ENCODE data around the gene ARCN1.

Gene ARCN1

DNA sequence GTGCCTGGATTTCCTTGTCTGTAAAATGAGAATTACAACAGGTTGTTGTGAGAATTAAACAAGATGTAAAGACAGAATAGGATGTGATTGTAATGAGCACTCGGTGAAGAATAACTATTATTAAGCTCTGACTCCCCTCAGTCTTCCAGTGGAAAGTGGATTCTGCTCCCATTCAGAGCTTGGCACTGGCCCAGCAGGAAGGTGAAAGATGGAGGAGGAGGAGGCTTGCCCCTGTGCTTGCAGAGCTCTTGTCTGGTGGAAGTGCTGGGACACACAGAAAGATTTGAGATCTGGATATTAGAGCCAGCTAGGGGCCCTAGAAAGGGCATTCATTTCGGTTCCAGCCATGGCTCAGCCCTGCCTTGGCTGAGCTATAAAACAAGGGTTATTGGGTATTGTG is 63.4 kb downstream of the ARCN1 start:
- DNase-seq (ENCODE audit: low read depth in 2 of 2, low spot score in 1 of 2) = no peak

DNA sequence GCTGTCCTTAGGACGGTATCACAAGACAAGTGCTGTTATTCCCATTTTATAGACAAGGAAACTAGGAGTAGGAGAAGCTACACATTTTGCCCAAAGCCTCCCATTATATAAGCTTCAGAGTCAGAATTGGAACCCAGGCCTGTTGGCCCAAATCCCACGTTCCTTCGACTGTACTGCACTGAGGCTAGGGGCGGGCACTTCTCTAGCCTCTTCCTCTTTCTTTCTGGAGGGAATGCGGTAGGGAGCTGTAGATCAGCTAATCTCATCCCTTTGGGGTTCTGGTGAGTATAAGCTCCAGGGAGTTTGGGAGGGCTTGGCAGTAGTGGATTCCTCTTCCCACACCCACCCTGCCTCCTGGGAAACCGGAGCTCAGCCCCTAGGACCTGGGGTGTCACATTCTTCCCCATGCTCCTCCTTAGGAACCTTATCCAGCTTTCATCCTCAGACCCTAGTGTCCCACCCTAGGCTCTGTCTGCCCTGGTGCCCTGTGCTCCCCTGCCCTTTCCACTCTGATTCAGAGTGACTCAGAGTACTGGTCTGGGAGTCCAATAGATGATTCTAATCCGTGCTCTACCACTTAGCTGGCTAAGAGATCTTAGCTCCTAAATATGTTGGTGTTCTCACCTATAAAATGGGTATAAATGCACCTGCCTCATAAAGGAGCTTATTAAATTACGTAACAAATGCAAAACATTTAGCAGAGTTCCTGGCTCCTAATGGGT is 64.5 kb downstream of the ARCN1 start:
- no peak for DNase-seq (ENCODE audit: low read depth in 2 of 2, low spot score in 1 of 2)

DNA sequence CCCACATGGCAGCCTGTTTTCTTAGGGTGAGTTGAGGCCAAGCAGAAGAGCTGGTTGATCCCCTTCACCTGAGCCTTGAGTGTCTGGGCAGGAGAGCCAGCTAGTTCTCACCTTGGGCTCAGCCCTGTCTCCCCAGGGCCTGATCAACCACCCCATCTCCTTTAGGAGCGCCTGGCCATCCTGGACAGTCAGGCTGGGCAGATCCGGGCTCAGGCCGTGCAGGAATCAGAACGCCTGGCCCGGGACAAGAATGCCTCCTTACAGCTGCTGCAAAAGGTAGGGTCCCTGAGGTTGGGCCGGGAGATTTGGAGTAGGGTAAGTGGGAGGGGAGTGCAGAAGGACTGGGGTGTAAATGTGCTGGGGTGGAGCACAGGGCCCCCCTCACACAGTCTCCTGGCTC is 66.5 kb downstream of the ARCN1 start:
- no peak for DNase-seq (ENCODE audit: low read depth in 2 of 2, low spot score in 1 of 2)

DNA sequence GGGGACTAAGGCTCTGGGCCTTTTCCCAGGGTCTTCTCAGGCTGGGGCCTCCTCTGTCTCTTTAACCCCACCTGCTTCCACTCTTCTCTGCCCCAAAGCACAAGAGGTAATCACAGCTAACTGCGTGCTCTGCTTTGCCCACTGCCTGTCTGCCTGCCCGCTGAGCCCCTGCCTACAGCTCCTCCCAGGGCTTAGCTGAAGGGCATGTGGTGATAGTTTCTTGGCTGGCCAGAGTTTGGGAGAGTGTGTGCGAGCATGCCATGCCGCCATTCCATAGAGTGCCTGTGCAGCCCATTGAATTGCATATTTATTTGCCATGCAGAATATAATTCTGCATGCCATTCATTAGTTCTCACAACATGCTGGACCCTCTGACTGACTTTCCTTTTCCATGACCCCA is 67.7 kb downstream of the ARCN1 start:
- DNase-seq (ENCODE audit: low read depth in 2 of 2, low spot score in 1 of 2) = no peak

DNA sequence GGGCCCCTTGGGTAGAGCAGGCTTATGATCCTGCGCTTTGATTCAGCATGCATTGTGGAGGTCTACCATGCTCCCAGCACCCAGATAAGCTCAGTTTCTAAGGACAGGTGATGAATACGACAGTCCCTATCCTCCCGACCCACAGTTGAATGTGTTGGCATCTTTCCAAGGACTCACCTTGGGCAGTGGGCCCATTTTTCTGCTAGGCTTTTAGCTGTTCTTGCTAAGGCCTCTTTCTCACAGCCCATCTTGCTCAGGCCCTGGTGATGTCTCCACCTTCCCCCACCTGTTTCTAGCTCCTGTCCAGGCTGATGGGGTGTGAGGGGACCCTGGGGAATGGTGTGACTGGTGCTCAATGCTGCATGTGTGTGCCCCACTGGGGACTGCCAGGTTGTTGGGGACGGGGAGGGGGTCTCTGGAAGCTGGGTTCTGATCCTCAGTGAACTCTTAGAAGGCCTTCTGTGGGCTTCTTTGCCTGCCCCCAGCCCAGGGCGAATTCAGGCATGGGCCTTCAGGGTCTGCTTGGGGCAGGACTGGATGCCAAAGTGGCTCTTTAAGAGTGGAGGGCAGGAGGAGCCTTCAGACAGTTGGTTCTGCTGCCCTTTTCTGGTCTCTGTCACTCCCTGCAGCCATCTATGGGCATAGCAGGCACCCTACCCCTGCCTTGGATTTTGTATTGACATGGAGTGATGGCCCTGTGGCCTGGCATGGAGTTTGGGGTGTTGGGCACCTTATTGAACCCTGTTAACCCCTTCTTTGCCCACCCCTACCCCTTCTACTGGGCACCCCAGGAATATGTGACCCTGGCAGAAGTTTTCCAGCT is 68.3 kb downstream of the ARCN1 start:
- DNase-seq (ENCODE audit: low read depth in 2 of 2, low spot score in 1 of 2) = no peak

DNA sequence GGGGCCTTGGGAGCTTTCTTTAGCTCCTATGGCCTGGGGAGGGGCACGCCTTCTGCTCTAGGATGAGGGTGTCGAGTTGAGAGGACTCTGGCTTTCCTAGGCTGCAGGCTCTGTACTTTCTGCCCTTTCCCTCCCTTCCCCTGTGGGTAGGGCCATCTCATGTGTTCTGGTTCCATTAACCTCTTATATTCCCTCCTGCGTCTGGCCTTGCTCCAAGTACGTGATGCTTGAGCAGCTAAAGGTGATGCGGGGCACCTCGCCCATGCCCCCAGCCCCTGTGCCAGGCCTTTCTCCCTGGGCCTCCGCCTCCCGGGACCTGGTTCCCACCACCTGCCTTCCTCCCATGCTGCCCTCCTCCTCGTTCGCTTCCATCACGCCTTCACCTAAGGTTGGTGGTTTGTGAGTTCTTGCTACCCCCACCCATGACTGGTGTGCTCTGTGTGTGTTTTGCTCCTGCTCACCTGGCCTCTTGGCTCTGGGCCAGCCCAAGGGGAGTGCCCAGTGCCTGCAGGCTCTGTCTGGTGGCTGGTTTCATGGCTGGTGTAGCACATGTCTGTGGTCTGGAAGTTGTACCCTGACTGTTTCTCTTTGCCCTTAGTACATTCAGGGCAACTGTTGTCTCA is 69.3 kb downstream of the ARCN1 start:
- DNase-seq (ENCODE audit: low read depth in 2 of 2, low spot score in 1 of 2) = no peak

DNA sequence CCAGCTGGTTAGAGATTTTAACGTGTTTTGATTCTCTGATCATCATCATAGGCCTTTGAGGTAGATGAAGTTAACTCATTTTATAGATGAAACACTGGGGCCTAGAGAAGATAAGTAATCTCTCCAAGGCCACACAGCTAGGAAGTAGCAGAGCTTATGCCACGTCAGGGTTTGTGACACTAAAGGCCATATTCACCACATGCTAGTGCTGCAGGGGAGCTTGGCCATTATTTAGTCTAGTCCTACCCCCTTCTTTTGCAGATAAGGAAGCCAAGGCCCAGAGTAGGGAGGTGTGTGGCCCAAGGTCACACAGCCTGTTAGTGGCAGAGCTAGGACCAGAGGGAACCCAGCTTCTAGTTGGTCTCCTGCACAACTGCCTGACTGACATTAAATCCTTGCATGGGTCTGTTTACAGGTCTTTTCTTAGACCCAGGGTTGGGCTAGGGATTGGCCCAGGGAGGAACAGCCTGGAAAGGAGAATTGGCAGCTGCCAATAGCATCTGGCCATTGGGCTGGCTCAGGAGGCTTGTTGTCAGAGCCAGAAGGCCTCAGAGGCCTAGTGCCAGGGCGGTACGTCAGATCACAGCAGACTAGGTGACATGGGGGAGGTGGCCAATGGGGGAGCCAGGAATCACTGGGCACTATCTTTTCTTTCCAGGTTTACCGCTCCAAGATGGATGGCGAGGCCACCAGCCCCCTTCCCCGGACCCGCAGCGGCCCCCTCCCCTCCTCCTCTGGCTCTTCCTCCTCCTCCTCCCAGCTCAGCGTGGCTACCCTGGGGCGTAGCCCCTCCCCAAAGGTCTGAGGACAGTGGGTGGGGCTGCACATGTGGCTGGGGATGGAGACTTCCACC is 71.2 kb downstream of the ARCN1 start:
- DNase-seq (ENCODE audit: low read depth in 2 of 2, low spot score in 1 of 2) = no peak

DNA sequence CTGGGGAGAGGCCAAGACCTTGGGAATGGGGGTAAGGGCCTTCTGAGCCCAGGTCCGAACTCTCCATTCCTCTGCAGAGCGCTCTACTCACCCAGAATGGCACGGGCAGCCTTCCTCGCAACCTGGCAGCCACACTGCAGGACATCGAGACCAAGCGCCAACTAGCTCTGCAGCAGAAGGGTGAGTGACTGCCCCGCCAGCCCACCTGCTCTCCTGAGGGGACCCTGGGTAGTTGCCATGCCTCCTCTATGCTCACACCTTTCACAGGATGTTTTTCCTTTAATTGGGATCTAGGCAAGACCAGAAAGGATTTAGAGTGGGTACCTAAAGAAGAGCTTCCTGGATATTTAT is 71.8 kb downstream of the ARCN1 start:
- no peak for DNase-seq (ENCODE audit: low read depth in 2 of 2, low spot score in 1 of 2)

DNA sequence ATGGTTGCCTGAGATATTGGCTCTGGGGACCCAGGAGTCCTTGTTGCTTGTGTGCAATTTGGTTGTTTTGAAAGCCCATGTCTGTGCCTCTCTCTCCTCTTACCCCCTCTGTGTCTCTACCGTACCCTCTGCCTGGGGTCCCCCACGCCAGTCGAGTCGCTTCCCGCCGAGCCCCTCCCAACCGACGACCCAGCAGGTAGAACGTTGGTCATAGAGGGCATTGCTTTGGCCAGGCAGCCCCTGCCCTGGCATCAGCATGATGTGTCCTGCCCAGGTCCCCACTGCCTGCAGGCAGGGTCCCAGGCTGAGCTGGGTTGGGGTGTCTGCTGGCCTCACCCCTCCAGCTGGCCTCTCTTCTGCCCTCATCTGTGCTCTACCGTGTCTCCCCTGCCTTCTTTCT is 72.3 kb downstream of the ARCN1 start:
- DNase-seq (ENCODE audit: low read depth in 2 of 2, low spot score in 1 of 2) = no peak

DNA sequence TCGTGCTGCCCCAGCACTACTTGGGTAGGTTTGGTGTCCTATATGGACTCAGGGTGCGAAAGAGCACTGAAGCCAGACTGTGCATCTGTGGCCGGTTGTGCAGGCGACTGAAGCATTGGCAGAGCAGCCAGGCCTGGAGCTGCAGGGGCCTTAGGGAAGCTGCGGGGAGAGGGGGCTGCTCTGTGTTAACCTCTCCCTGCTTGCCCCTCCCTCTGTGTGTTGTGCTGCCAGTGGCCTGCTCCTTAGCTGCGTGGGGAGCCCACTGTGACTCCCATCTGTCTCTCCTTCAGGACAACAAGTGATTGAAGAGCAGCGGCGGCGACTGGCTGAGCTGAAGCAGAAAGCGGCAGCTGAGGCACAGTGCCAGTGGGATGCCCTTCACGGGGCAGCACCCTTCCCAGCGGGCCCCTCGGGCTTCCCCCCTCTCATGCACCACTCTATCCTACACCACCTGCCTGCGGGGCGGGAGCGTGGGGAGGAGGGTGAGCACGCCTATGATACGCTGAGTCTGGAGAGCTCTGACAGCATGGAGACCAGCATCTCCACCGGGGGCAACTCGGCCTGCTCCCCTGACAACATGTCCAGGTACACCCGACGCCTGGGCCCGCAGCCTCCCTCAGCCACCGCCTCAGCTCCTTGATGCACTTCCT is 73.0 kb downstream of the ARCN1 start:
- no peak for DNase-seq (ENCODE audit: low read depth in 2 of 2, low spot score in 1 of 2)

DNA sequence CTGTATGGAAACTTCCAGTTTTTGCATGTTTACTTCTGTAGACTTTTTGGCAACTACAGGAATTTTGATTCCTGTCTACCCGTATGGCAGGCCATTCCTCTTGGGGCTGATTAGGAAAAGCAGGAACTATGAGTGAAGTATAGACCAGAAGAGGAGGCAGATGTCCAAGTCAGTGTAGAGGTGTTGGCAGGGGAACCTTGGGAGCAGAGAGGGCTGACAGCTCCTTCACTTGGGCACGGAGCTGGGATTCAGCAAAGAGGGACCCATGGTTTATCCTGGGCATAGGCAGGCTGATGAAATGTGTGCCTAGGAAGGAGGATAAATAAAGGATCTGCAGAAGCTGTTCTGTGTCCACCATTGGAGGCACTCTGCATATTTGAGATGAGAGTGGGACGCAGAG is 74.2 kb downstream of the ARCN1 start:
- DNase-seq (ENCODE audit: low read depth in 2 of 2, low spot score in 1 of 2) = no peak

DNA sequence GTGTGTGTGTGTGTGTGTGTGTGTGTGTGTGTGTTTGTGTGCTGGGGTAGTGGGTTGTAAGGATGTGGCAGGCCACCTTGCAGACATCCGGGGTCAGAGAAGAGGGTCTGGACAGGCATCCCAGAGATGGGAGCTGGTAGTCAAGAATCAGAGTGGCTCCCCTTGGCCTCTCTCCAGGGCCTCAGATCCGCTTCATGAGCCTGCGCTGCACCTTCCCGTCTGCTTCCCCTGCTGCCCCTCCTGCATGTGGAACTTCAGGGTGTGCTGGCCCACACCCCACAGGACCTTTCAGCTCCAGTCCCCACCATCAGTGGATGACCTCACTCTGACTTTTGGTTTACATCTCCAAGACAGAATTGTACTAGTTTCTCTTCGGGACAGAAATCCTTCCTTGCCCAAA is 76.1 kb downstream of the ARCN1 start:
- DNase-seq (ENCODE audit: low read depth in 2 of 2, low spot score in 1 of 2) = no peak

DNA sequence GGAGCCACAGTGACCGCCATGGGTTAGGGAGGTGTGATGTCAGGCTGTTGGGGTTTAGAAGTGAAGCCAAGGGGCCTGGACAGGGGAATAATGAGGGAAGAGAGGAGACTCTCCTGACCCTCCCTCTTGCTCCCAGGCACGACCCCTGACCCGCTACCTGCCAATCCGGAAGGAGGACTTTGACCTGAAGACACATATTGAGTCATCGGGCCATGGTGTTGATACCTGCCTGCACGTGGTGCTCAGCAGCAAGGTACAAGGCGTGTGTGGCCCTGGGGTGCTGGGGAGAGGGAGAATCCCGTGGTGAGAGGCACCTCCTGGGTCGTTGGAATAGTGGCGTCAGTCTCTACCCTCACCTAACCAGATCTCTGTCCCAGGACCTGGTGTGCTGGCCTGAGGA is 77.7 kb downstream of the ARCN1 start:
- no peak for DNase-seq (ENCODE audit: low read depth in 2 of 2, low spot score in 1 of 2)

DNA sequence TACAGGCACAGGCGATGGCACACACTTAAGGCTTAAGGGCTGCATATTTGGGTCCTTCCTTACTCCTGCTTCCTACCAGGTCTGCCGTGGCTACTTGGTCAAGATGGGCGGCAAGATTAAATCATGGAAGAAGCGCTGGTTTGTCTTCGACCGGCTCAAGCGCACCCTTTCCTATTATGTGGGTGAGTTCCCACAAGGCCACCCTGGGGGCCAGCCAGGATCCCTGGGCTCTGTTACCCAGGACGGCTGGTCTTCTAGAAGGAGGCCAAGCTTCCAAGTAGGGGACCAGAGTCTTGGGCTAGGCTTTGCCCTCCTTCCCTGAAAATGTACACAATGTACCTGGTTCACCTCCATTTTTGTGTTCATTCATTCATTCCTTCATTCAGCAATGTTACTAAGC is 78.2 kb downstream of the ARCN1 start:
- no peak for DNase-seq (ENCODE audit: low read depth in 2 of 2, low spot score in 1 of 2)

DNA sequence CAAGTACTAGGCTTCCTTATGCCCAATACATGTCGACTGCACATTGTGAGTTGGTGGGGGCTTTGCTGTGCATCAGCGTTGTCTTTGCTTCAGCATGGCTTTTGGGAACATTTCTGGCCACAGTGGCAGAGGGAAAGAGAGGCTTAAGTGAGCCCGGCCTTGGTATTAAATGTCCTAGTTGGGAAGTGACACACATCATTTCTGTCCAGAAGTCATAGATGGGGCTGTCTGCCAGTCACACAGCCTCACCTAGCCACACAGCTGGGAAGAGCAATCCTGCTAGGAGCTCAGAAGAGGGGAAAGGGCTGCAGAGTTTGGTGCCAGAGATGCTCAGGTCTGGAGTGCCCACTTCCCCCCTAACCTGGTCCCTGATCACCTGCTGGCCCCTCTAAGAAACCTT is 79.6 kb downstream of the ARCN1 start:
- DNase-seq (ENCODE audit: low read depth in 2 of 2, low spot score in 1 of 2) = no peak
